GM18909 (cell line): ENCODE data around the gene USP24.
A peak's percentile ranks its signal among the peaks of the same experiment; 100 is the strongest.
"Not testable (repeated sequence)": the region's sequence is repeated elsewhere in the genome, so short reads cannot be mapped to it uniquely, and the experiment has no call there.

Experiments
- ATAC-seq: cut with Tn5 transposase; IDR thresholded peaks from one replicate; pipeline ENCODE4 v1.9.1; 2021; ENCODE audit warnings: mild to moderate bottlenecking; ENCODE audit not compliant: unreplicated experiment, poor library complexity

USP24 gene

DNA sequence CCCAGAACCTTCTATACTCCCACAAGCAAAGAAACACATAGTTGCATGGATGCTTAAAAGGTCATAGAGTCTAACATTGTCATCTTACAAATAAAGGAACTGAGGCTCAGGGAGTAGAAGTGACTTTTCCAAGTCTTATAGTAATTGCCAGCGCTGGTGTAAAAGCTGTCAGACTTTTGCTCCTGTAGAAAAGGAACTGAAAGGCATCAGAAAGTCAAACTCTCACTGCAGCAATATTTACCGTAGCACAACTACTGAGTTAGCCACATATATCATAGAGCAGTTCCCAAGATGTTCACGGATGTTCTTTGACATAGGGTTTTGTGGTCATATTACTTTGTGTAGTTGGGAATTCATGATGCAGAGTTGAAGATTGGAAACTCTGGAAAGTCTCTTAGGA lies 16.6 kb upstream of the USP24 start:
- no peak for ATAC-seq

DNA sequence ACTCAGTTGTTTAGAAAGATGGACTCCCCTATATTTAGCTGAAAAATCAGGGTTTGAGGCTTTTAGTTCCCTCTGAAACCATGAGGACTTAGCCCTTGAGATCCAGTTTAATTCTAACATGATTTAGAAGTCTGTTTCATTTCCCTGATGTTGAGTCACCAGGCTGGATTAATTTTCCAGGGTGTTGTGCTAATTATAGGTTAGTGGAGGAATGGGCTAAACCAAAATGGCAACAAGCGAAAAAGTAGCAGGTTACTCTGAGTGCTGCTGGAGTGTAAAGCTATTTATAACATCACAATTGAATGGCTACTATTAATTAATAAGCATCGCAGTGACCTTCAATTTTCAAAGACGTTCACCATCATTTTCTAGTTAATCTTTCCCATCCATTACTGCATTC lies 15.5 kb upstream of the USP24 start:
- ATAC-seq = no peak

GRCh38 chr1:55229726-55230125 lies 14.6 kb upstream of the USP24 start:
- ATAC-seq = not testable (repeated sequence)

DNA sequence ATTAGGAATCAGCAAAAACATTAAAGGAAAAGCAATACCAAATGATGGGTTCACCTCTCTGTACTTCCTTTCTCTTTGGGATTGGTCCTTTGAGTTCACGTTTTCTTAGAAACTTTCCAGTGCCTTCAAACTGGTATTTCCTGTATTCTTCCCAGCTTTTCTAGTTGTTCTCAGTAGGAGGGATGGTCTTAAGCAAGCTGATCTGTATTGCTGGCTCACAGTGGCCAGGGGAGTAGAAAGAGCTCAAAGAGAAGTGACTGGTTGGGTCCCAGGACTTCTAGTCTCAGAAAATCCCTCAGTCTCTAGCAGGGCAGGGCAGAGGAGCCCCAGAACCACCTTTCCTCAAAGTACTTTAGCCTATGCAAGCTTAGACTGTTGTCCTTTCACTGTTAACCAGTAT lies 10.1 kb upstream of the USP24 start:
- ATAC-seq = no peak

DNA sequence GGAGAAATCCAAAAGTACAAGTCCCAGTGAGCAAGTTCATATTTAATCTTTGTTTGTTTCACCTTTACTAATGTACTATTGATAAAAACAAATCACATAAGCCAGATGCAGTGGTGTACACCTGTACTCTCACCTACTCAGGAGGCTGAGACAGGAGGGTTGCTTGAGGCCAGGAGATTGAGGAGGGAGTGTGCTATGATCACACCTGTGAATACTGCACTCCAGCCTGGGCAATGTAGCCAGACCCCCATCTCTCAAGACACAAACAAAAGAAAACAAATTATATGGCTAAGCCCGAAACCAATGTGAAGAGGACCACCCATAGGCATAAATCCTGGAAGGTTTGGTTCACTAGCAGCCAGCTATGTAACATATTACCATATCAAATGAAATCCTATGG lies 9.6 kb upstream of the USP24 start:
- no peak for ATAC-seq

GRCh38 chr1:55222152-55222551 lies 7.0 kb upstream of the USP24 start:
- ATAC-seq = no peak

GRCh38 chr1:55217226-55217986 lies 2.2 kb upstream of the USP24 start:
- no peak for ATAC-seq

DNA sequence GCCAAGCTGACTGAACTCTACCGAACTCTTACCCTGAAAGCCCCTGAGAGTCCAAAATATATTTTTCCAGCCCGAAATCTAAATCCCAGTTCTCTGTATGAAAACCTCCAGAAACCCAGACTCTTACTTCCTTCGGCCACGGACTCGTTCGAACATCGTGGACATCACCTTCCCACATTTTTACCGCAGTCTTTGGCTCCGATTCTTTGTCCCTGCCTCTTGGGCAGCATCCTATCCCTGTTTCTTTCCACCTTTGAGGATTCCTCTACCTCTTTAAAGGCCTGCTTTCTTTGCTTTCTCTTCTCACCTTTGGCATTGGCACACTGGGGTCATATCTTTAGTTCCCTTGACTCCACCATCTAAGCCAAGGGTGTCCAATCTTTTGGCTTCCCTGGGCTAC lies 932 bp upstream of the USP24 start:
- ATAC-seq = no peak

- peak; percentile 20 for ATAC-seq
These were observed 300 bp downstream of the USP24 start for GRCh38 chr1:55214934-55215193.

DNA sequence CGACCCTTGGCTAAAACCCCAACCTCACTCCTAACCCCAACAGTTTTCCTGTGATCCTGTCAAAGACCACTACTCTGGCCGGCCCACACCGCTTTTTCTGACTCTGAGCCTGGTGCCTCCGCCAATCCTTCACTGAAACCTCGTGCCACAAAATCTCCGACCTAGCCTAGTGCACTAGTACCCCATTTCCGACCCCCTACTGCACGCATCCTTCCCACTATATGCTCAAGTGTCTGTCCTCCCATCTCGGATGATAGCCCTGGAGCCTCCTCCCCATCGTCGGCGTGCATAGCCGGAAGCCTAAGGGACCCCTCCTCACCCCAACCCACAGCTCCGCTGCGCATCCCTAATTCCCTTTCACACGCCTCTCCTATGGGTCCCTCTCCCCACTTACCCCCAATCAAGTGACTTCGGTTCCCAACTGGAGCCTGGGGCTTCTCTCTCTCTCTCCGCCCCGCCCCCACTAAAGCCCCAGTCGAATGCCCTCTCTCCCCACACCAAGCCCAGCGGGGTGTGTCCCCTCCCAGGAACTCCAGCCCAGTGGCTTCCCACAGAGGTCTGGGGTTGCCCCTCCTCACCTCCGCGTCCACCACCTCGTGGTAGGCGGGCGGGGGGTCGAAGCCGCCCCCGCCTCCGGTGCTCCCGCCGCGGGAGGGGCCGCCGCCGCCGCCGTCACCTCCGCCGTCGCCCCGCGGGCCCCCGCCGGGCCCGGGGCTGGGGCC lies 791 bp downstream of the USP24 start:
- ATAC-seq = peak; percentile 21

DNA sequence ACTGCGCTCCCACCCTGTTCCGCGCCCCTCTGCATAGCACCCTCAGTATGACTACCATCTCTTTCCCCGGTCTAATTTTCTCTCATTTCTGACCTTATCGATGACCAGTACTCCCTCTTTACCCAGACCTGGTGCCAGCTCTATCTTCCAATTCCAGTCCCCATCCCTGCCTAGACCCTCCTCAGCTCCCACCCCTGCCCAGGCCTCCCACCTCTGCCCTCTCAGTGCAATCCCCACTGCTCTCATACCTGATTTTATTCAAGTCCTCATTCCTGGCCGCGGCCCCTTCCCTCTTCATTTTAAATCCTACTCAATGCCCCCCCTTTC lies 1.3 kb downstream of the USP24 start:
- ATAC-seq = no peak

DNA sequence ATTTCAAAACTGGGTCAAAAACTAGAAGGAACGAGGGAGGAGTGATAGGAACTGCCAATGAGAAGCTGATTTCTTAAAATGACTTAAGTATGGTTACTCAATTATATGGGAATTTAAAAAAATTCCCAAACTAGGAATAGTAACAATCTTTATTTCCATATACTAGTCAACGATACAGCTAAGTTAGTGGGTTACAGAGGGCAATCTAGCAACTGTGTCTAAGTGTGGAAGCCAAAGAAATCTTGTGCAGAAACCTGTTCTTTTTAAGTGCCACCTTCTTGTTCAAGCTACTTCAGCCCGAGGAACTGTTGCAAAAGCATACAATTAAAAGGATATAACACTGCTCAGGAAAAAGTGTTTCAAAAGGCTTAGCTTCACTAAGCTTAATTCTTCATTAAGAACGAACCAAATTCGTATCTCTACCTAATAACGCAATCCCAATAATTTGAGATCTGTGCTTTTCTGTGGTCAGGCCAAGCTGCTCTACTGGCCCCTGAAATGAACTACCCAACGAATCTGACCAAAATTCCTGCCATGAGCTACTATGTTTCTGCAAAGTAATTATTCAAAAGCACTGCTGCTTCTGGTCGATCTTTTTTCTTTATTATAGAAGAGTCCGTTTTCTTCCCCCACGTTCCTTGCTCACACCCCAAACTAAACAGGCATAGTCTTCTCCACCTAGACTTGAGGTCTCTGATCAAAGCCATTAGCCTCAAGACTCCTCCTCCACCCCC lies 1.8 kb downstream of the USP24 start:
- no peak for ATAC-seq

- ATAC-seq = no peak
These were observed 2.6 kb downstream of the USP24 start for GRCh38 chr1:55212349-55213150.

- ATAC-seq = no peak
These were observed 3.3 kb downstream of the USP24 start for GRCh38 chr1:55211863-55212262.

DNA sequence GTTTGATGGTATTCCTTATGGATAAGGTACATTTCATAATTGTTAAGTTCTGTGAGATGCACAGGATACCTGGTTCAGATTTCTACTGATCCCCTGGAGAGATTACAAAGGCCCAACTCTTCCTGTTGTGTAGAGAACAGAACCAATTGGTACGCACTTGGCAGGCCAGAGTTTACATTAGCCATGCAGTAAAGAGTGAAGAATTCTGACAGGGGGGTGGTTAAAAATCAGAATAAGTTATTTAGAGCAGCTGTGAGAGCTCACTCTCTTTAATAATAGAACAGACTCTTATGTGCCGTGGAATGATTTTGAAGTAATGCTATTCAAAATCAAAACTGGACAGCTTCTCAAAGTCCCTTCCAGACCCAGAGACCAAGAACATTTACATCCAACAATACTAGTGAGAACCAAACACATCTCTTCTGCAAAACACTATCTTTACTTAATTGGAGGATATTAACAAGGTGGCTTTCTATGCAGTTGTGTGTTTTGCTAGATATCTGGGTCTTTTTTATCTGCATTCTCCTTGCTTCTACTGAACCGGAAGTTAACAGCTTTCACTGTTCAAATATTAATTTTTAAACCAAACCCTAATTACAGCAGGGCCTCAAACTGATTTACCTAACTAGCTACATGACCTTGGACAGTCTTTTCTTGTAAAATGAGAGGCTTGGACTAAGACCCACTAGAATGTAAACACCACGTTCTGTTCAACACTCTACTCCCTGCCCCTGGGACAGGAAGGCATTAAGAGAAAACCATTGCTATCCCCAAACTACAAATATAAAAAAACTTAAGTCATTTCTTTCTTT lies 4.0 kb downstream of the USP24 start:
- ATAC-seq = peak; percentile 35

DNA sequence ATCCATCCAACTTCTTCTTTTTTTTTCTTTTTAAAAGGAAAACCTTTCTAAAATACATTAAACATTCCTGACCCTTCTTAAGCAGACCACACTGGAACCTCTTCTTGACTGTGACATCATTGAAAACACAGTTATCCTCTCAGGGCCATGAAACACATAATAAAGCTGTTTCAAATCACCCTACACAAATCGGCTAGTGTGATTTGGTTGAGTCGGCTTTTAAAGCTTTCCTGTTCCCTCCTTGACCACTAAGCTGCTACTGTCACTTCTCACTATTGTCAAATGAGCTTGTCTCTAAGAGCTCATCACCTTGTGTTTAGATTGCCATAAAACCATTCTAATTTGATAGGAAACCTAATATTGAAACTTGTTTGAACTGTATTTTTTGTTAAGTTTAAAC lies 5.9 kb downstream of the USP24 start:
- no peak for ATAC-seq

DNA sequence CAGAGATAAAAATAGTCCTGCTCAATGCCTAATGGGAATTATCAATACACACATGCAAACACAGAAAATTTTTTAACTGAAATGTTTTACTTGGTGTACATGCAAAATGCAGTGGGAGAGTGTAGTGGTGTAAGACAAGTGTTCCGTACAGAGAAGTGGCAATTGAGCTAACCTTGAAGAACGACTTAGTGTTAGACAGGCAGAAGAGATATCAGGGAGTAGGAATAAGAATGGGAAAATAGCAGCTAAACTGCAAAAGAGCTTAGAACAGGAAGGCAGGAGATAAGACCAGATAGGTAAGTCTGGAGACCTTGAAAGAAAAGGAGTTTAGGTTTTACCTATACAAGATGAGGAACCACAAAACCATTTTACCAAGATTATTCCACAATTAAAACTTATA lies 9.0 kb downstream of the USP24 start:
- no peak for ATAC-seq

GRCh38 chr1:55204997-55205396 lies 10.2 kb downstream of the USP24 start:
- ATAC-seq = no peak

GRCh38 chr1:55203064-55203463 lies 12.1 kb downstream of the USP24 start:
- ATAC-seq = no peak

GRCh38 chr1:55200667-55201066 lies 14.5 kb downstream of the USP24 start:
- ATAC-seq = no peak
